IMR-90 (cell line): ENCODE results near the gene AP4M1. TPM values are rescaled to one million over a fixed set of nuclear protein-coding genes. Genes with fewer than 3 reads are reported as not detected.

Source experiments
- ATAC-seq: fragments of 200-7000 bp; cut with Tn5 transposase; 2 replicates; pipeline ENCODE4 v1.9.1; 2020; ENCODE audit warnings: low read depth, mild to moderate bottlenecking, moderate library complexity
- BruUV-seq: library from RNA; stranded (reverse); fragments of 400-500 nt; replicated peaks from 2 replicates; lab custom pipeline; 2021; lab: Mats Ljungman, UMichigan
- CTCF ChIA-PET: fragments of 300-600 bp; formaldehyde crosslinking; extraction: SDS; loops from one replicate; lab custom pipeline; 2021; ENCODE audit warnings: antibody characterized with exemption; lab: Yijun Ruan, JAX
- POLR2A ChIA-PET: fragments of 300-600 bp; sonication (Branson Sonifier 250); formaldehyde crosslinking; loops from one replicate; lab custom pipeline; 2022; ENCODE audit warnings: antibody characterized with exemption; ENCODE audit not compliant: unreplicated experiment; lab: Charles Lee
- DNase-seq: peaks from one replicate; pipeline ENCODE4 v3.0.0; 2013
- H2AFZ ChIP-seq: replicated peaks from 2 replicates; pipeline ENCODE3; 2013; ENCODE audit warnings: low read length, mild to moderate bottlenecking; ENCODE audit not compliant: poor library complexity
- H2AK5ac ChIP-seq: 2 replicates; pipeline ENCODE4 v1.6.1; 2013; ENCODE audit warnings: low read depth, low read length, inconsistent platforms
- H2AK9ac ChIP-seq: replicated peaks from 2 replicates; pipeline ENCODE3; 2013; ENCODE audit warnings: mild to moderate bottlenecking, low read depth, low read length, moderate library complexity; ENCODE audit not compliant: poor library complexity
- H2BK120ac ChIP-seq: 2 replicates; pipeline ENCODE4 v1.6.1; 2013; ENCODE audit warnings: low read depth, low read length, inconsistent platforms
- H2BK15ac ChIP-seq: 3 replicates; pipeline ENCODE4 v1.6.1; 2013; ENCODE audit warnings: low read depth, low read length, inconsistent platforms
- H2BK20ac ChIP-seq: 2 replicates; pipeline ENCODE4 v1.6.1; 2013; ENCODE audit warnings: low read depth, mild to moderate bottlenecking, inconsistent platforms, low read length, moderate library complexity
- H2BK5ac ChIP-seq: 2 replicates; pipeline ENCODE4 v1.6.1; 2013; ENCODE audit warnings: mild to moderate bottlenecking, low read depth, low read length, inconsistent platforms; ENCODE audit not compliant: poor library complexity, severe bottlenecking
- H3K14ac ChIP-seq: replicated peaks from 2 replicates; pipeline ENCODE4 v1.6.1; 2013; ENCODE audit warnings: low read depth, low read length, inconsistent platforms
- H3K18ac ChIP-seq: 2 replicates; pipeline ENCODE4 v1.6.1; 2013; ENCODE audit warnings: low read depth, low read length, control low read depth
- H3K23ac ChIP-seq: 2 replicates; pipeline ENCODE4 v1.6.1; 2013; ENCODE audit warnings: low read depth, low read length, inconsistent platforms
- H3K27ac ChIP-seq: 2 replicates; pipeline ENCODE4 v1.5.1; 2013; ENCODE audit warnings: mild to moderate bottlenecking, control low read depth, low read length; ENCODE audit not compliant: insufficient read depth
- H3K27me3 ChIP-seq: 2 replicates; pipeline ENCODE4 v1.6.1; 2013; ENCODE audit warnings: low read length; ENCODE audit not compliant: control insufficient read depth, insufficient read depth
- H3K36me3 ChIP-seq: 2 replicates; pipeline ENCODE4 v1.6.1; 2013; ENCODE audit warnings: low read length, mixed read lengths; ENCODE audit not compliant: control insufficient read depth, insufficient read depth
- H3K4ac ChIP-seq: 2 replicates; pipeline ENCODE4 v1.6.1; 2013; ENCODE audit warnings: low read depth, low read length, inconsistent platforms
- H3K4me1 ChIP-seq: 2 replicates; pipeline ENCODE4 v1.6.1; 2013; ENCODE audit warnings: low read length, mixed read lengths; ENCODE audit not compliant: control insufficient read depth, insufficient read depth
- H3K4me2 ChIP-seq: 2 replicates; pipeline ENCODE4 v1.6.1; 2013; ENCODE audit warnings: low read depth, mild to moderate bottlenecking, control low read depth, low read length, moderate library complexity
- H3K4me3 ChIP-seq: 2 replicates; pipeline ENCODE4 v1.5.1; 2013; ENCODE audit warnings: low read depth, mild to moderate bottlenecking, control low read depth, low read length, moderate library complexity; ENCODE audit not compliant: insufficient read depth
- H3K56ac ChIP-seq: 2 replicates; pipeline ENCODE4 v1.6.1; 2013; ENCODE audit warnings: low read length, inconsistent platforms; ENCODE audit not compliant: insufficient read depth; ENCODE audit errors: extremely low read depth
- H3K79me1 ChIP-seq, 2 experiments: 2 replicates each; pipeline ENCODE4 v1.6.1; 2013; ENCODE audit warnings: low read length in 2 of 2, inconsistent platforms in 1 of 2, low read depth in 1 of 2
- H3K9ac ChIP-seq: 2 replicates; pipeline ENCODE4 v1.6.1; 2013; ENCODE audit warnings: low read depth, low read length, control low read depth
- H3K9me1 ChIP-seq: 2 replicates; pipeline ENCODE4 v1.6.1; 2013; ENCODE audit warnings: low read length, inconsistent platforms; ENCODE audit not compliant: insufficient read depth
- H3K9me3 ChIP-seq: 2 replicates; pipeline ENCODE4 v1.6.1; 2013; ENCODE audit warnings: low read length; ENCODE audit not compliant: control insufficient read depth, insufficient read depth
- H4K20me1 ChIP-seq: 2 replicates; pipeline ENCODE4 v1.6.1; 2013; ENCODE audit warnings: low read length, inconsistent platforms; ENCODE audit not compliant: insufficient read depth
- H4K5ac ChIP-seq: 2 replicates; pipeline ENCODE4 v1.6.1; 2013; ENCODE audit warnings: mild to moderate bottlenecking, low read depth, low read length, control low read depth
- H4K8ac ChIP-seq, 2 experiments: 2 replicates each; pipeline ENCODE4 v1.6.1; 2013; ENCODE audit warnings: low read depth in 2 of 2, low read length in 2 of 2, control low read depth in 1 of 2, inconsistent platforms in 1 of 2
- H4K91ac ChIP-seq: 2 replicates; pipeline ENCODE4 v1.6.1; 2013; ENCODE audit warnings: low read depth, low read length, inconsistent platforms; ENCODE audit not compliant: insufficient read depth
- BHLHE40 ChIP-seq: fragments of 150-350 bp; IDR thresholded peaks from 2 replicates; pipeline ENCODE4 v1.6.1; 2016; ENCODE audit warnings: mild to moderate bottlenecking, low read depth, low read length
- CEBPB ChIP-seq: IDR thresholded peaks from 2 replicates; pipeline ENCODE4 v1.6.1; 2012; ENCODE audit warnings: low read depth, low read length, improper control_type of control experiment
- CHD1 ChIP-seq: IDR thresholded peaks from 2 replicates; pipeline ENCODE4 v1.6.1; 2012; ENCODE audit warnings: low read depth, low read length, improper control_type of control experiment
- FOS ChIP-seq: fragments of 150-350 bp; IDR thresholded peaks from 2 replicates; pipeline ENCODE4 v1.6.1; 2016; ENCODE audit warnings: low read depth, low read length
- MAZ ChIP-seq: IDR thresholded peaks from 2 replicates; pipeline ENCODE4 v1.6.1; 2012; ENCODE audit warnings: low read depth, mild to moderate bottlenecking, low read length, improper control_type of control experiment, moderate library complexity, borderline replicate concordance
- MXI1 ChIP-seq: IDR thresholded peaks from 2 replicates; pipeline ENCODE4 v1.6.1; 2012; ENCODE audit warnings: low read depth, mild to moderate bottlenecking, low read length, moderate library complexity, borderline replicate concordance
- NFE2L2 ChIP-seq: fragments of 150-350 bp; IDR thresholded peaks from 2 replicates; pipeline ENCODE4 v1.6.1; 2016; ENCODE audit warnings: low read depth, mild to moderate bottlenecking, low read length
- POLR2A ChIP-seq: IDR thresholded peaks from 2 replicates; pipeline ENCODE4 v1.6.1; 2012; ENCODE audit warnings: mild to moderate bottlenecking, low read depth, low read length
- RAD21 ChIP-seq: IDR thresholded peaks from 2 replicates; pipeline ENCODE4 v1.6.1; 2012; ENCODE audit warnings: low read length, improper control_type of control experiment
- RCOR1 ChIP-seq: IDR thresholded peaks from 2 replicates; pipeline ENCODE4 v1.6.1; 2012; ENCODE audit warnings: mild to moderate bottlenecking, low read length, improper control_type of control experiment; ENCODE audit not compliant: insufficient replicate concordance
- WGBS, 2 experiments: methylation state at CpG; one replicate each; pipeline versions ENCODE4 v1.1.5 to v1.1.7; 2013; ENCODE audit warnings: missing lambda C conversion rate in 2 of 2; ENCODE audit not compliant: insufficient read length in 1 of 2; ENCODE audit errors: extremely low coverage in 2 of 2; 5-methylcytosine and 5-hydroxymethylcytosine counted together
- dilution Hi-C: fragments of 300-500 bp; cut with HindIII; formaldehyde crosslinking; loops from one replicate; pipeline ENCODE4 v1.14.3; 2018; ENCODE audit warnings: low sequenced_read_pairs; ENCODE audit not compliant: unreplicated experiment
- in situ Hi-C: fragments of 300-500 bp; cut with MboI; formaldehyde crosslinking; loops from 3 replicates; pipeline ENCODE4 v1.14.3; 2019; ENCODE audit warnings: low sequenced_read_pairs, inconsistent platforms, mixed read lengths
- intact Hi-C: fragments of 100-400 bp; cut with micrococcal nuclease; formaldehyde crosslinking; loops from 2 replicates; pipeline ENCODE4 v1.10.0; 2022
- polyA plus RNA-seq, 3 experiments: library from polyadenylated mRNA; depleted of rRNA; stranded (reverse); fragments of >200 nt; gene quantifications; 2 replicates each; pipeline ENCODE4 v1.2.3, GENCODE V29; 2012; ENCODE audit warnings: low replicate concordance in 1 of 3
- total RNA-seq: library from RNA; depleted of rRNA; stranded (reverse); fragments of >200 nt; gene quantifications from 2 replicates; pipeline ENCODE4 v1.2.3, GENCODE V29; 2012
- TF ChIP-seq, protein P1 (sequence below): fragments of 150-350 bp; IDR thresholded peaks from 2 replicates; pipeline ENCODE4 v1.6.1; 2017; ENCODE audit warnings: mild to moderate bottlenecking, antibody characterized with exemption, low read length, low read depth
- TF ChIP-seq, protein P2 (sequence below): conservative IDR thresholded peaks from 2 replicates; pipeline ENCODE4 v1.5.1; 2012; ENCODE audit warnings: mild to moderate bottlenecking, low read depth, low read length, improper control_type of control experiment
- TF ChIP-seq, protein P3 (sequence below): fragments of 150-350 bp; IDR thresholded peaks from 2 replicates; pipeline ENCODE4 v1.6.1; 2016; ENCODE audit warnings: low read depth, mild to moderate bottlenecking, low read length, moderate library complexity, borderline replicate concordance

Gene AP4M1
- total and polyA plus RNA-seq, 2 of the 4 experiments (the other 2 are of a cell fraction): 21.1 to 21.4 TPM

DNA sequence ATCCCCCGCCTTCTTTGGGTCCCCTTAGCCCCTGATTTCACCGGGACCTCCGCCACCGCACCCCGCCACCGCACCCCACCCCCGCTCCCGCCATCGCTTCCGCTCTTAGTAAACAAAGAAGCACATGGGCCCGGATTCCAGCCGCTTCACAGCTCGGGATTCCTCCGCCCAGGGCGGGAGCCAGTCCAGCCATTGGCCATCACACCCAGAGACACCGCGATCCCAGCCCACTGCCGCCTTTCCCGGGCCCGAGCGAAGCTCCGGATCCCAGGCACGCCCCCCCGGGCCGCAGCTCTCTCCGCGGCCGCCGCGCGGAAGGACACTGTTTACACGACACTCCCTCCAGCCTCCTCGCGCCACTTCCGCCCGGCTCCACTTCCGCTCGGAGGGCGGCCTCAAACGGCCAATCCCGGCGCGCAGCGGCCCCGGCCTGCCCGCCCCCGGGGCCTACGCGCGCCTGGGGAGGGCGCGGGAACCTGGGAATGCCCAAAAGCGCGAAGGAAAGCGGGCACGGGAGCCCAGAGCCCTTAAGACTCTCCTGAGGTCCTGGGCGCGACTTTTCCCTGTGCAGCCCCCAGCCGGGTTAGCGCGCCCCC lies 925 bp upstream of the AP4M1 start:
- Histone ChIP-seq H3K4ac (peak overlapping the region; percentile 76), H3K23ac (peak overlapping the region; percentile 65; the same call in 1 of the 2 replicates), H3K36me3 (peaks cover 48% of the 10 kb centered on the region), H3K56ac (peak overlapping the region; percentile 58; the same call in 1 of the 2 replicates), H3K27ac (peak overlapping the region; percentile 73), H4K5ac (peak overlapping the region; percentile 24), H2BK5ac (peak overlapping the region; percentile 39), H2AK9ac (peak overlapping the region; percentile 97), H3K79me1 (peaks cover 28 to 64% of the 10 kb centered on the region in 2 experiments), H3K27me3 (no peaks in the 10 kb centered on the region), H4K91ac (peak overlapping the region; percentile 68; the same call in 1 of the 2 replicates), H3K9me1 (peaks cover 5% of the 10 kb centered on the region; the same call in 1 of the 2 replicates), H3K14ac (0 out of 2 replicates have a peak overlapping the region, but pooled peaks have one; percentile 27), H2BK120ac (no peak overlapping the region; the same call in 1 of the 2 replicates), H2BK15ac (no peak overlapping the region), H3K9me3 (no peaks in the 10 kb centered on the region), H3K4me2 (peak overlapping the region; percentile 87), H4K20me1 (peaks cover 7% of the 10 kb centered on the region; the same call in 1 of the 2 replicates), H2AFZ (peak overlapping the region; percentile 94), H3K9ac (peak overlapping the region; percentile 75), H3K4me3 (peak overlapping the region; percentile 54), H2AK5ac (no peak overlapping the region; the same call in 1 of the 2 replicates), H3K4me1 (peaks cover 15% of the 10 kb centered on the region), H4K8ac (peak overlapping the region in 1 of 2 experiments; percentile 82; a peak in 1 of 4 replicates), H3K18ac (no peak overlapping the region; the same call in 1 of the 2 replicates), H2BK20ac (no peak overlapping the region)
- POLR2A ChIA-PET: interaction anchor here (0.8 kb wide), 1 partner anchor 14 kb away, joined by 3 read pairs; no protein-coding TSS in a partner anchor
- WGBS, 2 experiments: 1% methylated on average over 26 of the region's 61 CpGs; no CpG with 5 or more reads in 1 of the 2 experiments
- in situ Hi-C loops (no loop called here), dilution Hi-C loops (no loop called here), intact Hi-C loops (loop anchor here (1.0 to 2.0 kb wide), 3 partner anchors 10 to 51 kb away; partner anchors contain the start of genes CNPY4, TAF6 and ZSCAN21)
- ATAC-seq (peak; percentile 79), DNase-seq (peak; percentile 98)
- TF ChIP-seq RCOR1 (peak; percentile 57), NFE2L2 (no peak), CHD1 (no peak; the same call in none of the 2 replicates), MAZ (peak; percentile 89), BHLHE40 (no peak), MXI1 (peak; percentile 94), FOS (0 out of 2 replicates have a peak, but pooled peaks have one; percentile 2), RAD21 (no peak), CEBPB (no peak), POLR2A (peak; percentile 59)
- TF ChIP-seq, protein P1, sequence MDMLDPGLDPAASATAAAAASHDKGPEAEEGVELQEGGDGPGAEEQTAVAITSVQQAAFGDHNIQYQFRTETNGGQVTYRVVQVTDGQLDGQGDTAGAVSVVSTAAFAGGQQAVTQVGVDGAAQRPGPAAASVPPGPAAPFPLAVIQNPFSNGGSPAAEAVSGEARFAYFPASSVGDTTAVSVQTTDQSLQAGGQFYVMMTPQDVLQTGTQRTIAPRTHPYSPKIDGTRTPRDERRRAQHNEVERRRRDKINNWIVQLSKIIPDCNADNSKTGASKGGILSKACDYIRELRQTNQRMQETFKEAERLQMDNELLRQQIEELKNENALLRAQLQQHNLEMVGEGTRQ: no peak
- TF ChIP-seq, protein P2, sequence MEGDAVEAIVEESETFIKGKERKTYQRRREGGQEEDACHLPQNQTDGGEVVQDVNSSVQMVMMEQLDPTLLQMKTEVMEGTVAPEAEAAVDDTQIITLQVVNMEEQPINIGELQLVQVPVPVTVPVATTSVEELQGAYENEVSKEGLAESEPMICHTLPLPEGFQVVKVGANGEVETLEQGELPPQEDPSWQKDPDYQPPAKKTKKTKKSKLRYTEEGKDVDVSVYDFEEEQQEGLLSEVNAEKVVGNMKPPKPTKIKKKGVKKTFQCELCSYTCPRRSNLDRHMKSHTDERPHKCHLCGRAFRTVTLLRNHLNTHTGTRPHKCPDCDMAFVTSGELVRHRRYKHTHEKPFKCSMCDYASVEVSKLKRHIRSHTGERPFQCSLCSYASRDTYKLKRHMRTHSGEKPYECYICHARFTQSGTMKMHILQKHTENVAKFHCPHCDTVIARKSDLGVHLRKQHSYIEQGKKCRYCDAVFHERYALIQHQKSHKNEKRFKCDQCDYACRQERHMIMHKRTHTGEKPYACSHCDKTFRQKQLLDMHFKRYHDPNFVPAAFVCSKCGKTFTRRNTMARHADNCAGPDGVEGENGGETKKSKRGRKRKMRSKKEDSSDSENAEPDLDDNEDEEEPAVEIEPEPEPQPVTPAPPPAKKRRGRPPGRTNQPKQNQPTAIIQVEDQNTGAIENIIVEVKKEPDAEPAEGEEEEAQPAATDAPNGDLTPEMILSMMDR: no peak
- TF ChIP-seq, protein P3, sequence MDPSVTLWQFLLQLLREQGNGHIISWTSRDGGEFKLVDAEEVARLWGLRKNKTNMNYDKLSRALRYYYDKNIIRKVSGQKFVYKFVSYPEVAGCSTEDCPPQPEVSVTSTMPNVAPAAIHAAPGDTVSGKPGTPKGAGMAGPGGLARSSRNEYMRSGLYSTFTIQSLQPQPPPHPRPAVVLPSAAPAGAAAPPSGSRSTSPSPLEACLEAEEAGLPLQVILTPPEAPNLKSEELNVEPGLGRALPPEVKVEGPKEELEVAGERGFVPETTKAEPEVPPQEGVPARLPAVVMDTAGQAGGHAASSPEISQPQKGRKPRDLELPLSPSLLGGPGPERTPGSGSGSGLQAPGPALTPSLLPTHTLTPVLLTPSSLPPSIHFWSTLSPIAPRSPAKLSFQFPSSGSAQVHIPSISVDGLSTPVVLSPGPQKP: no peak
- CTCF ChIA-PET: interaction anchor here (1.3 kb wide), 1 partner anchor 10 kb away, joined by 5 read pairs; no protein-coding TSS in a partner anchor
- BruUV-seq: no TSS peak
